Left ventricle myocardium inferior (tissue), 1 donor: ENCODE measurements around the gene P2RY4. TPM values are rescaled to one million over a fixed set of nuclear protein-coding genes. Genes with fewer than 3 reads are reported as not detected.

Source experiments
- DNase-seq: peaks from one replicate; pipeline ENCODE4 v3.0.0-alpha.2; 2020
- H3K27ac ChIP-seq: fragments of 200-600 bp; replicated peaks from 2 replicates; pipeline ENCODE4 v1.8.0; 2021
- H3K27me3 ChIP-seq: fragments of 200-600 bp; 2 replicates; pipeline ENCODE4 v1.8.0; 2021; ENCODE audit warnings: low read depth
- H3K36me3 ChIP-seq: fragments of 200-600 bp; 2 replicates; pipeline ENCODE4 v1.8.0; 2021
- H3K4me1 ChIP-seq: fragments of 200-600 bp; 2 replicates; pipeline ENCODE4 v1.8.0; 2021
- H3K4me3 ChIP-seq: fragments of 200-600 bp; 2 replicates; pipeline ENCODE4 v1.8.0; 2021; ENCODE audit warnings: mild to moderate bottlenecking, moderate library complexity
- H3K9me3 ChIP-seq: fragments of 200-600 bp; replicated peaks from 2 replicates; pipeline ENCODE4 v1.8.0; 2021
- CTCF ChIP-seq: fragments of 200-600 bp; IDR thresholded peaks from 2 replicates; pipeline ENCODE4 v1.8.0; 2021; ENCODE audit warnings: antibody characterized with exemption, mild to moderate bottlenecking, borderline replicate concordance
- intact Hi-C: fragments of 100-400 bp; cut with micrococcal nuclease; formaldehyde crosslinking; loops from one replicate; pipeline ENCODE4 v1.11.0; 2022
- long read RNA-seq: library from polyadenylated mRNA; unstranded; transcript quantifications from one replicate; pipeline ENCODE4 v2.0.0, GENCODE V29; 2021
- total RNA-seq: library from RNA; stranded (reverse); fragmentation: NEBNext Ultra II Directional; extraction: Animal tissue kit (Norgen Biotek cat#: 25700); gene quantifications from one replicate; pipeline ENCODE4 v1.2.1, GENCODE V29; 2021
- donor health status: DM: no; HTN: yes; CAD: no; lungs with severe emphysema.

Gene P2RY4
- total RNA-seq, result not detected
- long read RNA-seq, result 0 reads

DNA sequence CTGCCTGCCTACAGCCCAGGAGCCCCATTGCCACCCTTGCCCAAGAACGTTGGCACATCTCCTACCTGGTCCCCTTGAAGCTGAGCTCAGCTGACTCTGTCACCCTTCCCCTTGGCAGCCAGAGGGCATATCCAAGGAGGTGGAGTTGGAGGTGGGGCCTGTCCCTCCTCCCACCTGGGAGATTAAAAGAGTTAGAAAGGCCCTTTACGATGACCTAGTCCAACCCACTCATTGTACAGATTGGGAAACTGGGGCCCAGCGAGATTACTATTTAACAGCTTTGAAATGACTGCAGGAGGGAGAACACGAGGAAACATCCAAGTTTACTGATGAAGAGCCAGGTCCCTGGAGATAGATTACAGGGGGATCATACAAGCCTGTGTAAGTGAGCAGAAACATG, at the start of gene P2RY4:
Gene P2RY4, minus strand, starts transcription at position 101 of the 400 bp plus-strand sequence. CDS start 580 bp downstream, outside the sequence.
- Histone ChIP-seq H3K9me3 (no peaks in the 10 kb centered on the region), H3K27me3 (no peaks in the 10 kb centered on the region), H3K36me3 (no peaks in the 10 kb centered on the region), H3K4me1 (no peaks in the 10 kb centered on the region), H3K27ac (no peak within 1 kb of the TSS), H3K4me3 (no peak within 1 kb of the TSS)
- no peak for TF ChIP-seq CTCF
- DNase-seq, result no peak
- intact Hi-C loops, result loop anchor here (5.0 kb wide), 1 partner anchor 63 kb away; no protein-coding TSS in a partner anchor

GRCh38 chrX:70301716-70302115, 41.7 kb upstream of the P2RY4 start:
- H3K27ac ChIP-seq, result no peak overlapping the region
- intact Hi-C loops, result no loop called here
- no peak for DNase-seq
- H3K9me3 ChIP-seq, result no peaks in the 10 kb centered on the region
- H3K27me3 ChIP-seq, result no peaks in the 10 kb centered on the region
- no peak overlapping the region for H3K4me3 ChIP-seq
- H3K36me3 ChIP-seq, result no peaks in the 10 kb centered on the region
- no peaks in the 10 kb centered on the region for H3K4me1 ChIP-seq
- no peak for TF ChIP-seq CTCF

- intact Hi-C loops, result no loop called here
- H3K27ac ChIP-seq, result no peak overlapping the region
- no peaks in the 10 kb centered on the region for H3K9me3 ChIP-seq
- H3K4me1 ChIP-seq, result peaks cover 11% of the 10 kb centered on the region
- DNase-seq, result no peak
- H3K36me3 ChIP-seq, result no peaks in the 10 kb centered on the region
- no peaks in the 10 kb centered on the region for H3K27me3 ChIP-seq
- no peak for TF ChIP-seq CTCF
- H3K4me3 ChIP-seq, result no peak overlapping the region
These were observed 33.6 kb upstream of the P2RY4 start for GRCh38 chrX:70293621-70294020.

GRCh38 chrX:70292788-70293187, 32.8 kb upstream of the P2RY4 start:
- no peak for TF ChIP-seq CTCF
- Histone ChIP-seq H3K4me3 (no peak overlapping the region), H3K4me1 (peaks cover 11% of the 10 kb centered on the region), H3K27ac (no peak overlapping the region), H3K9me3 (no peaks in the 10 kb centered on the region), H3K27me3 (no peaks in the 10 kb centered on the region), H3K36me3 (no peaks in the 10 kb centered on the region)
- DNase-seq, result no peak
- intact Hi-C loops, result no loop called here

- H3K27ac ChIP-seq, result peak within 1 kb of the TSS; percentile 77
- H3K9me3 ChIP-seq, result no peaks in the 10 kb centered on the region
- peaks cover 11% of the 10 kb centered on the region for H3K4me1 ChIP-seq
- intact Hi-C loops, result no loop called here
- peaks cover 4% of the 10 kb centered on the region for H3K36me3 ChIP-seq
- peak within 1 kb of the TSS; percentile 72 for H3K4me3 ChIP-seq
- H3K27me3 ChIP-seq, result no peaks in the 10 kb centered on the region
- TF ChIP-seq CTCF, result no peak
- peak; percentile 79 for DNase-seq
These were observed 30.1 kb upstream of the P2RY4 start, which contains the start of the genes KIF4A and PDZD11 for GRCh38 chrX:70289793-70290770. Gene KIF4A, plus strand, starts transcription at chrX:70290104. Its CDS starts 355 bp downstream, at chrX:70290459. Gene PDZD11, minus strand, starts transcription at chrX:70289927. Its CDS starts 586 bp downstream, at chrX:70289341.
